Activated T-cell treated with anti-CD3 and anti-CD28 coated beads, Interleukin-2, amount 50 U/mL, for 4 hours (primary cell): Measurements from ENCODE around the gene BBS9. TPM values are rescaled to one million over a fixed set of nuclear protein-coding genes. Genes with fewer than 3 reads are reported as not detected.
"Not testable (repeated sequence)": the region's sequence is repeated elsewhere in the genome, so short reads cannot be mapped to it uniquely, and the experiment has no call there.

Experiments used
- ATAC-seq, 2 donors: fragments of 200-7000 bp; cut with Tn5 transposase; one replicate each; pipeline ENCODE4 v1.10.0; 2021
- DNase-seq: peaks from one replicate; pipeline ENCODE4 v3.0.0-alpha.2; 2020
- H3K27me3 Mint-ChIP-seq: one replicate; pipeline ENCODE4 v1.8.0; 2021; ENCODE audit warnings: low read depth, mixed read lengths
- H3K36me3 Mint-ChIP-seq: one replicate; pipeline ENCODE4 v1.8.0; 2022; ENCODE audit warnings: mixed read lengths; ENCODE audit not compliant: insufficient read depth
- H3K4me1 Mint-ChIP-seq: one replicate; pipeline ENCODE4 v1.8.0; 2021; ENCODE audit warnings: low read depth, mixed read lengths
- H3K4me3 Mint-ChIP-seq: one replicate; pipeline ENCODE4 v1.8.0; 2021; ENCODE audit warnings: mild to moderate bottlenecking, moderate library complexity, mixed read lengths
- H3K9me3 Mint-ChIP-seq: one replicate; pipeline ENCODE4 v1.8.0; 2021; ENCODE audit warnings: mixed read lengths
- total RNA-seq, 3 donors: library from RNA; stranded (reverse); gene quantifications; one replicate each; pipeline ENCODE4 v1.2.1, GENCODE V29; 2021

The BBS9 gene
- total RNA-seq, 3 donors from 2014 or later = 4.1 to 5.0 (median 4.5) TPM

- H3K36me3 Mint-ChIP-seq = peaks cover 16% of the 10 kb centered on the region
Measured at GRCh38 chr7:33250421-33250871, 121.1 kb downstream of the BBS9 start.

GRCh38 chr7:33251301-33251700 is 121.9 kb downstream of the BBS9 start:
- Mint-ChIP-seq H3K4me3 (no peak overlapping the region), H3K4me1 (no peaks in the 10 kb centered on the region), H3K36me3 (peaks cover 16% of the 10 kb centered on the region), H3K27me3 (no peaks in the 10 kb centered on the region), H3K9me3 (peaks cover 9% of the 10 kb centered on the region)
- DNase-seq = no peak
- ATAC-seq = no peak

More at GRCh38 chr7:33250421-33250871, 121.1 kb downstream of the BBS9 start:
- ATAC-seq = no peak
- Mint-ChIP-seq H3K4me1 (no peaks in the 10 kb centered on the region), H3K4me3 (no peak overlapping the region), H3K9me3 (peaks cover 9% of the 10 kb centered on the region), H3K27me3 (no peaks in the 10 kb centered on the region)
- no peak for DNase-seq

GRCh38 chr7:33258491-33258951 is 129.2 kb downstream of the BBS9 start:
- Mint-ChIP-seq H3K4me1 (peaks cover 11% of the 10 kb centered on the region), H3K27me3 (no peaks in the 10 kb centered on the region), H3K36me3 (peaks cover 16% of the 10 kb centered on the region), H3K4me3 (no peak overlapping the region), H3K9me3 (no peaks in the 10 kb centered on the region)
- DNase-seq = no peak
- ATAC-seq = no peak

- no peaks in the 10 kb centered on the region for H3K9me3 Mint-ChIP-seq
- DNase-seq = no peak
- H3K4me1 Mint-ChIP-seq = peaks cover 11% of the 10 kb centered on the region
- H3K36me3 Mint-ChIP-seq = peaks cover 30% of the 10 kb centered on the region
- no peaks in the 10 kb centered on the region for H3K27me3 Mint-ChIP-seq
- ATAC-seq = peak in 1 of 2 donors; percentile 35
- no peak overlapping the region for H3K4me3 Mint-ChIP-seq
Measured at GRCh38 chr7:33261585-33261984, 132.2 kb downstream of the BBS9 start.

- Mint-ChIP-seq H3K4me3 (no peak overlapping the region), H3K27me3 (no peaks in the 10 kb centered on the region), H3K4me1 (peaks cover 11% of the 10 kb centered on the region), H3K9me3 (no peaks in the 10 kb centered on the region), H3K36me3 (peaks cover 26% of the 10 kb centered on the region)
- no peak for DNase-seq
- ATAC-seq = no peak
Measured at GRCh38 chr7:33262476-33262875, 133.1 kb downstream of the BBS9 start.

GRCh38 chr7:33271839-33272371 is 142.5 kb downstream of the BBS9 start:
- Mint-ChIP-seq H3K36me3 (peaks cover 41% of the 10 kb centered on the region), H3K9me3 (peaks cover 35% of the 10 kb centered on the region)
- not testable (repeated sequence) for DNase-seq, ATAC-seq, H3K4me1 Mint-ChIP-seq, H3K4me3 Mint-ChIP-seq, H3K27me3 Mint-ChIP-seq

- peaks cover 46% of the 10 kb centered on the region for H3K36me3 Mint-ChIP-seq
Measured at GRCh38 chr7:33273356-33273755, 144.0 kb downstream of the BBS9 start.

GRCh38 chr7:33276325-33276724 is 147.0 kb downstream of the BBS9 start:
- DNase-seq (no peak), ATAC-seq (no peak)
- no peaks in the 10 kb centered on the region for H3K27me3 Mint-ChIP-seq
- no peaks in the 10 kb centered on the region for H3K4me1 Mint-ChIP-seq
- H3K4me3 Mint-ChIP-seq = no peak overlapping the region
- H3K9me3 Mint-ChIP-seq = peaks cover 42% of the 10 kb centered on the region
- peaks cover 43% of the 10 kb centered on the region for H3K36me3 Mint-ChIP-seq

More at GRCh38 chr7:33273356-33273755, 144.0 kb downstream of the BBS9 start:
- ATAC-seq (no peak), DNase-seq (no peak)
- Mint-ChIP-seq H3K4me3 (no peak overlapping the region), H3K4me1 (peaks cover under 1% of the 10 kb centered on the region), H3K27me3 (no peaks in the 10 kb centered on the region), H3K9me3 (peaks cover 49% of the 10 kb centered on the region)

GRCh38 chr7:33276729-33277128 is 147.4 kb downstream of the BBS9 start:
- Mint-ChIP-seq H3K4me1 (no peaks in the 10 kb centered on the region), H3K27me3 (no peaks in the 10 kb centered on the region), H3K9me3 (peaks cover 38% of the 10 kb centered on the region), H3K36me3 (peaks cover 43% of the 10 kb centered on the region), H3K4me3 (no peak overlapping the region)
- DNase-seq (no peak), ATAC-seq (no peak)

- H3K36me3 Mint-ChIP-seq = peaks cover 35% of the 10 kb centered on the region
Measured at GRCh38 chr7:33278095-33278494, 148.7 kb downstream of the BBS9 start.

GRCh38 chr7:33286501-33286900 is 157.1 kb downstream of the BBS9 start:
- Mint-ChIP-seq H3K36me3 (peaks cover 33% of the 10 kb centered on the region), H3K4me3 (no peak overlapping the region), H3K27me3 (no peaks in the 10 kb centered on the region), H3K9me3 (peaks cover 26% of the 10 kb centered on the region), H3K4me1 (no peaks in the 10 kb centered on the region)
- DNase-seq = no peak
- no peak for ATAC-seq

More at GRCh38 chr7:33278095-33278494, 148.7 kb downstream of the BBS9 start:
- H3K9me3 Mint-ChIP-seq = peaks cover 31% of the 10 kb centered on the region
- DNase-seq (no peak), ATAC-seq (no peak)
- H3K27me3 Mint-ChIP-seq = no peaks in the 10 kb centered on the region
- no peaks in the 10 kb centered on the region for H3K4me1 Mint-ChIP-seq
- no peak overlapping the region for H3K4me3 Mint-ChIP-seq

- Mint-ChIP-seq H3K4me3 (no peak overlapping the region), H3K36me3 (peaks cover 33% of the 10 kb centered on the region), H3K4me1 (no peaks in the 10 kb centered on the region), H3K27me3 (no peaks in the 10 kb centered on the region), H3K9me3 (peaks cover 26% of the 10 kb centered on the region)
- no peak for DNase-seq
- no peak for ATAC-seq
Measured at GRCh38 chr7:33287738-33288137, 158.4 kb downstream of the BBS9 start.

GRCh38 chr7:33298848-33299247 is 169.5 kb downstream of the BBS9 start:
- H3K4me1 Mint-ChIP-seq = no peaks in the 10 kb centered on the region
- no peak overlapping the region for H3K4me3 Mint-ChIP-seq
- H3K27me3 Mint-ChIP-seq = no peaks in the 10 kb centered on the region
- H3K36me3 Mint-ChIP-seq = peaks cover 43% of the 10 kb centered on the region
- ATAC-seq = no peak
- DNase-seq = no peak
- peaks cover 44% of the 10 kb centered on the region for H3K9me3 Mint-ChIP-seq

GRCh38 chr7:33299425-33299824 is 170.1 kb downstream of the BBS9 start:
- Mint-ChIP-seq H3K27me3 (no peaks in the 10 kb centered on the region), H3K9me3 (peaks cover 44% of the 10 kb centered on the region), H3K36me3 (peaks cover 40% of the 10 kb centered on the region), H3K4me1 (no peaks in the 10 kb centered on the region), H3K4me3 (no peak overlapping the region)
- DNase-seq (no peak), ATAC-seq (no peak)

- no peak overlapping the region for H3K4me3 Mint-ChIP-seq
- ATAC-seq = no peak
- no peaks in the 10 kb centered on the region for H3K27me3 Mint-ChIP-seq
- peaks cover 44% of the 10 kb centered on the region for H3K36me3 Mint-ChIP-seq
- H3K9me3 Mint-ChIP-seq = peaks cover 44% of the 10 kb centered on the region
- DNase-seq = no peak
- H3K4me1 Mint-ChIP-seq = no peaks in the 10 kb centered on the region
Measured at GRCh38 chr7:33300131-33300530, 170.8 kb downstream of the BBS9 start.
